H4 (cell line): ENCODE data around the gene PRDM1. TPM values are rescaled to one million over a fixed set of nuclear protein-coding genes. Genes with fewer than 3 reads are reported as not detected.
A peak's percentile ranks its signal among the peaks of the same experiment; 100 is the strongest.

Experiments
- DNase-seq: peaks from one replicate; pipeline ENCODE4 v3.0.0-alpha.2; 2015; ENCODE audit warnings: low spot score
- total RNA-seq: library from RNA; depleted of rRNA; stranded (reverse); fragments of >200 nt; shearing (Covaris generic); gene quantifications from 2 replicates; pipeline ENCODE4 v1.2.3, GENCODE V29; 2014; rRNA removed

The PRDM1 gene
- 0.37 and 1.7 TPM in 2 replicates for total RNA-seq

- peak; percentile 87 for DNase-seq
Observed at GRCh38 chr6:106085984-106086813, at the start of gene PRDM1. Gene PRDM1 (plus strand): TSS chr6:106086336. CDS start chr6:106086554, 218 bp downstream.

- no peak for DNase-seq
Observed at GRCh38 chr6:106037060-106037459, 49.1 kb upstream of the PRDM1 start.

- no peak for DNase-seq
Observed at GRCh38 chr6:106039897-106040592, 46.1 kb upstream of the PRDM1 start.

GRCh38 chr6:106044151-106044550 lies 42.0 kb upstream of the PRDM1 start:
- DNase-seq: no peak

- DNase-seq: no peak
Observed at GRCh38 chr6:106045077-106045476, 41.1 kb upstream of the PRDM1 start.

GRCh38 chr6:106046116-106046853 lies 39.9 kb upstream of the PRDM1 start:
- no peak for DNase-seq

GRCh38 chr6:106046854-106047200 lies 39.3 kb upstream of the PRDM1 start:
- DNase-seq: no peak

GRCh38 chr6:106048336-106048735 lies 37.8 kb upstream of the PRDM1 start:
- no peak for DNase-seq

GRCh38 chr6:106050538-106050937 lies 35.6 kb upstream of the PRDM1 start:
- DNase-seq: no peak

GRCh38 chr6:106051226-106051625 lies 34.9 kb upstream of the PRDM1 start:
- DNase-seq: no peak

GRCh38 chr6:106053484-106054205 lies 32.5 kb upstream of the PRDM1 start:
- no peak for DNase-seq

GRCh38 chr6:106055489-106055888 lies 30.6 kb upstream of the PRDM1 start:
- DNase-seq: no peak

- DNase-seq: no peak
Observed at GRCh38 chr6:106056060-106056745, 29.9 kb upstream of the PRDM1 start.

GRCh38 chr6:106056746-106057390 lies 29.3 kb upstream of the PRDM1 start:
- DNase-seq: no peak

GRCh38 chr6:106059331-106059730 lies 26.8 kb upstream of the PRDM1 start:
- no peak for DNase-seq

- no peak for DNase-seq
Observed at GRCh38 chr6:106060167-106060566, 26.0 kb upstream of the PRDM1 start.

- no peak for DNase-seq
Observed at GRCh38 chr6:106063448-106063850, 22.7 kb upstream of the PRDM1 start.

- DNase-seq: no peak
Observed at GRCh38 chr6:106064142-106064541, 22.0 kb upstream of the PRDM1 start.

GRCh38 chr6:106064756-106065155 lies 21.4 kb upstream of the PRDM1 start:
- DNase-seq: no peak

GRCh38 chr6:106066989-106067388 lies 19.1 kb upstream of the PRDM1 start:
- DNase-seq: no peak

- DNase-seq: peak; percentile 36
Observed at GRCh38 chr6:106069478-106069877, 16.7 kb upstream of the PRDM1 start.
